SK-N-SH (cell line): Measurements from ENCODE around the gene RGS6. TPM values are rescaled to one million over a fixed set of nuclear protein-coding genes. Genes with fewer than 3 reads are reported as not detected.

Experiments used
- CTCF ChIA-PET: fragments of 300-600, 350-600 bp; formaldehyde crosslinking; extraction: SDS; loops from one replicate; lab custom pipeline; 2021; lab: Yijun Ruan, JAX
- POLR2A ChIA-PET: fragments of 350-600 bp; sonication (Branson Sonifier 250); formaldehyde crosslinking; extraction: SDS; loops from one replicate; lab custom pipeline; 2020; ENCODE audit warnings: antibody characterized with exemption, inconsistent platforms; lab: Yijun Ruan, JAX
- DNase-seq: peaks from one replicate; pipeline ENCODE4 v3.0.0; 2012
- H2AFZ ChIP-seq: fragments of 200-600 bp; sonication (generic); 2 replicates; pipeline ENCODE4 v1.8.1; 2016; ENCODE audit warnings: antibody characterized with exemption, mild to moderate bottlenecking, low read depth
- H3F3A ChIP-seq: fragments of 200-600 bp; sonication (generic); replicated peaks from 2 replicates; pipeline ENCODE3; 2016; ENCODE audit warnings: antibody characterized with exemption, mild to moderate bottlenecking; ENCODE audit not compliant: insufficient read depth
- H3K27ac ChIP-seq, 2 experiments: fragments of 200-500 bp in 1 of 2; fragments of 200-600 bp in 1 of 2; sonication (Bioruptor generic) in 1 of 2; sonication (generic), shearing (Covaris generic) in 1 of 2; 2 replicates each; pipeline versions ENCODE4 v1.5.1 to v1.6.1; 2014 to 2016; ENCODE audit warnings: low read depth in 2 of 2, inconsistent platforms in 1 of 2, low read length in 1 of 2, mild to moderate bottlenecking in 1 of 2, mixed read lengths in 1 of 2
- H3K27me3 ChIP-seq: fragments of 200-600 bp; sonication (generic), shearing (Covaris generic); 2 replicates; pipeline ENCODE4 v1.6.1; 2016; ENCODE audit warnings: mixed run types; ENCODE audit not compliant: insufficient read depth
- H3K36me3 ChIP-seq, 2 experiments: fragments of 200-500 bp in 1 of 2; fragments of 200-600 bp in 1 of 2; sonication (Bioruptor generic) in 1 of 2; sonication (generic) in 1 of 2; replicated peaks in 1 of 2; 2 replicates each; pipeline versions ENCODE3 to v1.5.1; 2014 to 2016; ENCODE audit warnings: low read length in 1 of 2, mild to moderate bottlenecking in 1 of 2; ENCODE audit not compliant: insufficient read depth in 2 of 2, control insufficient read depth in 1 of 2
- H3K4me1 ChIP-seq, 2 experiments: fragments of 200-500 bp in 1 of 2; fragments of 200-600 bp in 1 of 2; sonication (Bioruptor generic) in 1 of 2; sonication (generic), shearing (Covaris generic) in 1 of 2; 2 replicates each; pipeline versions ENCODE4 v1.5.1 to v1.6.1; 2014 to 2016; ENCODE audit warnings: low read depth in 1 of 2, low read length in 1 of 2, mixed run types in 1 of 2; ENCODE audit not compliant: insufficient read depth in 2 of 2, control insufficient read depth in 1 of 2
- H3K4me2 ChIP-seq: fragments of 200-600 bp; sonication (generic), shearing (Covaris generic); 2 replicates; pipeline ENCODE4 v1.6.1; 2017; ENCODE audit warnings: mixed run types
- H3K4me3 ChIP-seq, 2 experiments: fragments of 200-500 bp in 1 of 2; fragments of 200-600 bp in 1 of 2; sonication (Bioruptor generic) in 1 of 2; sonication (generic), shearing (Covaris generic) in 1 of 2; 2 replicates each; pipeline versions ENCODE4 v1.5.1 to v1.8.1; 2014 to 2016; ENCODE audit warnings: low read depth in 2 of 2, inconsistent platforms in 1 of 2, low read length in 1 of 2, mild to moderate bottlenecking in 1 of 2, mixed read lengths in 1 of 2, moderate library complexity in 1 of 2
- H3K79me2 ChIP-seq: fragments of 200-600 bp; sonication (generic); 2 replicates; pipeline ENCODE4 v1.8.1; 2017; ENCODE audit warnings: mild to moderate bottlenecking; ENCODE audit not compliant: insufficient read depth
- H3K9ac ChIP-seq: fragments of 200-600 bp; sonication (generic); 2 replicates; pipeline ENCODE4 v1.6.1; 2017; ENCODE audit warnings: mixed run types
- H3K9me2 ChIP-seq: fragments of 200-600 bp; sonication (generic); 2 replicates; pipeline ENCODE4 v1.6.1; 2017; ENCODE audit warnings: mixed run types
- H3K9me3 ChIP-seq: fragments of 200-600 bp; sonication (generic); 2 replicates; pipeline ENCODE4 v1.6.1; 2017; ENCODE audit warnings: mixed run types, mild to moderate bottlenecking, moderate library complexity
- H4K20me1 ChIP-seq: fragments of 200-600 bp; sonication (generic); 2 replicates; pipeline ENCODE4 v1.6.1; 2017; ENCODE audit warnings: mild to moderate bottlenecking, mixed run types; ENCODE audit not compliant: insufficient read depth
- CHD2 ChIP-seq: fragments of 150-350 bp; IDR thresholded peaks from 2 replicates; pipeline ENCODE4 v1.6.1; 2018; ENCODE audit warnings: low read length; ENCODE audit not compliant: partially characterized antibody
- ELF1 ChIP-seq: IDR thresholded peaks from 2 replicates; pipeline ENCODE4 v1.4.0; 2012
- EZH2phosphoT487 ChIP-seq: fragments of 200-600 bp; sonication (generic); IDR thresholded peaks from 2 replicates; pipeline ENCODE4 v1.6.1; 2017; ENCODE audit warnings: low read depth, mixed run types, mild to moderate bottlenecking, antibody characterized with exemption, moderate library complexity, borderline replicate concordance
- FOXJ3 ChIP-seq: sonication (generic); formaldehyde crosslinking; IDR thresholded peaks from 2 replicates; pipeline ENCODE4 v1.5.1; 2020; ENCODE audit warnings: mild to moderate bottlenecking, missing genetic modification reagents
- GATA2 ChIP-seq: sonication (generic); formaldehyde crosslinking; IDR thresholded peaks from 2 replicates; pipeline ENCODE4 v1.5.0; 2020; ENCODE audit warnings: mild to moderate bottlenecking, missing genetic modification reagents
- IRF3 ChIP-seq: fragments of 150-350 bp; IDR thresholded peaks from 2 replicates; pipeline ENCODE4 v1.6.1; 2016; ENCODE audit warnings: mild to moderate bottlenecking, low read depth, low read length
- JUND ChIP-seq: IDR thresholded peaks from 2 replicates; pipeline ENCODE4 v1.4.0; 2012
- NFIC ChIP-seq: IDR thresholded peaks from 2 replicates; pipeline ENCODE4 v1.4.0; 2012; ENCODE audit warnings: borderline replicate concordance
- NRF1 ChIP-seq: IDR thresholded peaks from 2 replicates; pipeline ENCODE4 v1.6.1; 2012; ENCODE audit warnings: low read depth, mild to moderate bottlenecking, low read length
- RAD21 ChIP-seq: IDR thresholded peaks from 2 replicates; pipeline ENCODE4 v1.6.1; 2012; ENCODE audit warnings: mild to moderate bottlenecking, low read length
- REST ChIP-seq: IDR thresholded peaks from 2 replicates; pipeline ENCODE4 v1.6.1; 2012; ENCODE audit warnings: mild to moderate bottlenecking, low read depth, low read length, moderate library complexity
- SMC3 ChIP-seq: IDR thresholded peaks from 2 replicates; pipeline ENCODE4 v1.6.1; 2012; ENCODE audit warnings: low read depth, low read length, improper control_type of control experiment
- USF1 ChIP-seq: IDR thresholded peaks from 2 replicates; pipeline ENCODE4 v1.4.0; 2012; ENCODE audit warnings: low read depth, borderline replicate concordance
- WGBS: methylation state at CpG from one replicate; pipeline ENCODE4 v1.1.6; 2017; ENCODE audit warnings: low lambda C conversion rate; 5-methylcytosine and 5-hydroxymethylcytosine counted together
- polyA plus RNA-seq, 3 experiments: library from polyadenylated mRNA; depleted of rRNA; stranded (reverse); fragments of >200 nt; gene quantifications; 2 replicates each; pipeline ENCODE4 v1.2.3, GENCODE V29; 2012

The RGS6 gene
- polyA plus RNA-seq, 1 of the 3 experiments (the other 2 are of a cell fraction), result not detected

- no peak overlapping the region for H3K4me3 ChIP-seq
- peaks cover 0 to 9% of the 10 kb centered on the region in 2 experiments; a peak in 1 of 4 replicates for H3K4me1 ChIP-seq
- no peak overlapping the region for H3K27ac ChIP-seq
- H3F3A ChIP-seq, result no peaks in the 10 kb centered on the region
- WGBS, result 71% methylated on average over 10 of the region's 16 CpGs
- no peaks in the 10 kb centered on the region for H4K20me1 ChIP-seq
- no peak for TF ChIP-seq REST
- no peak for TF ChIP-seq USF1
- no peak for TF ChIP-seq EZH2phosphoT487
- no peak for TF ChIP-seq NRF1
- no peak for TF ChIP-seq JUND
- TF ChIP-seq NFIC, result no peak
- no peak for TF ChIP-seq ELF1
- TF ChIP-seq GATA2 (CRISPR knock-in tag), result no peak
- TF ChIP-seq FOXJ3 (CRISPR knock-in tag), result no peak
- TF ChIP-seq IRF3, result no peak
- TF ChIP-seq CHD2, result no peak
- no peak for TF ChIP-seq RAD21
- no peak for TF ChIP-seq SMC3
- TF ChIP-seq, all 33 proteins: peak for 0
- Histone ChIP-seq H2AFZ (no peak overlapping the region), H3K79me2 (no peaks in the 10 kb centered on the region), H3K9me3 (no peaks in the 10 kb centered on the region), H3K9me2 (no peaks in the 10 kb centered on the region), H3K27me3 (no peaks in the 10 kb centered on the region), H3K4me2 (no peak overlapping the region), H3K9ac (no peak overlapping the region), H3K36me3 (no peaks in the 10 kb centered on the region)
- ChIA-PET POLR2A (no interaction called here), CTCF (interaction anchor here (0.6 to 5.2 kb wide), 5 partner anchors 30 to 416 kb away, joined by 3 to 37 read pairs (median 10); no protein-coding TSS in a partner anchor)
- DNase-seq, result no peak
Measured at GRCh38 chr14:72546344-72547016, 614.3 kb downstream of the RGS6 start.
